WTC11 (cell line): ENCODE data around the gene POLDIP2. TPM values are rescaled to one million over a fixed set of nuclear protein-coding genes. Genes with fewer than 3 reads are reported as not detected.

Experiments
- ATAC-seq: fragments of 200-7000 bp; cut with Tn5 transposase; 2 replicates; pipeline ENCODE4 v1.10.0; 2021; ENCODE audit warnings: mild to moderate bottlenecking, moderate library complexity
- CTCF ChIA-PET: fragments of 300-600 bp; sonication (Branson Sonifier 250); formaldehyde crosslinking; loops from one replicate; lab custom pipeline; 2021; ENCODE audit warnings: antibody characterized with exemption; lab: Charles Lee
- POLR2A ChIA-PET: fragments of 350-600 bp; sonication (Branson Sonifier 250); formaldehyde crosslinking; loops from one replicate; lab custom pipeline; 2021; ENCODE audit warnings: antibody characterized with exemption; lab: Charles Lee
- DNase-seq: peaks from one replicate; pipeline ENCODE4 v3.0.0; 2021; ENCODE audit warnings: low spot score
- H3K27ac Mint-ChIP-seq: 2 replicates; pipeline ENCODE4 v1.8.0; 2021; ENCODE audit warnings: mixed read lengths
- H3K27me3 Mint-ChIP-seq: 2 replicates; pipeline ENCODE4 v1.8.0; 2021; ENCODE audit warnings: low read depth, mild to moderate bottlenecking, moderate library complexity, mixed read lengths
- H3K36me3 Mint-ChIP-seq: 2 replicates; pipeline ENCODE4 v1.8.0; 2021; ENCODE audit warnings: mixed read lengths
- H3K4me1 Mint-ChIP-seq: 2 replicates; pipeline ENCODE4 v1.8.0; 2022; ENCODE audit warnings: mixed read lengths
- H3K4me3 Mint-ChIP-seq: 2 replicates; pipeline ENCODE4 v1.8.0; 2021; ENCODE audit warnings: mild to moderate bottlenecking, moderate library complexity, mixed read lengths
- H3K9me3 Mint-ChIP-seq: 2 replicates; pipeline ENCODE4 v1.8.0; 2021; ENCODE audit warnings: mixed read lengths
- AFF4 ChIP-seq: sonication (generic); formaldehyde crosslinking; IDR thresholded peaks from 2 replicates; pipeline ENCODE4 v1.8.1; 2023; ENCODE audit warnings: mild to moderate bottlenecking, missing genetic modification reagents, borderline replicate concordance
- E2F1 ChIP-seq: sonication (generic); formaldehyde crosslinking; IDR thresholded peaks from 2 replicates; pipeline ENCODE4 v1.8.0; 2022; ENCODE audit warnings: mild to moderate bottlenecking, missing genetic modification reagents
- ESRRA ChIP-seq: sonication (generic); formaldehyde crosslinking; IDR thresholded peaks from 2 replicates; pipeline ENCODE4 v1.8.1; 2022; ENCODE audit warnings: mild to moderate bottlenecking, missing genetic modification reagents, borderline replicate concordance
- GABPB1 ChIP-seq: sonication (generic); formaldehyde crosslinking; IDR thresholded peaks from 2 replicates; pipeline ENCODE4 v1.8.1; 2023; ENCODE audit warnings: mild to moderate bottlenecking, missing genetic modification reagents
- GRHL2 ChIP-seq: fragments of 250-450 bp; sonication (Bioruptor Pico); IDR thresholded peaks from 2 replicates; pipeline ENCODE4 v1.8.0; 2022; ENCODE audit warnings: mild to moderate bottlenecking, moderate library complexity; ENCODE audit not compliant: insufficient replicate concordance, severe bottlenecking
- GTF2I ChIP-seq: fragments of 250-450 bp; sonication (Bioruptor Pico); conservative IDR thresholded peaks from 2 replicates; pipeline ENCODE4 v1.4.0; 2021; ENCODE audit warnings: mild to moderate bottlenecking
- HMGA2 ChIP-seq: fragments of 250-450 bp; sonication (Bioruptor Pico); IDR thresholded peaks from 2 replicates; pipeline ENCODE4 v1.4.0; 2021; ENCODE audit warnings: mild to moderate bottlenecking, moderate library complexity
- KAT7 ChIP-seq: sonication (generic); formaldehyde crosslinking; IDR thresholded peaks from 2 replicates; pipeline ENCODE4 v1.8.1; 2023; ENCODE audit warnings: missing genetic modification reagents, mild to moderate bottlenecking, borderline replicate concordance
- MYBL2 ChIP-seq: sonication (generic); formaldehyde crosslinking; IDR thresholded peaks from 2 replicates; pipeline ENCODE4 v1.8.1; 2023; ENCODE audit warnings: mild to moderate bottlenecking, moderate library complexity, missing genetic modification reagents
- NFATC4 ChIP-seq: fragments of 250-450 bp; sonication (Bioruptor Pico); IDR thresholded peaks from 2 replicates; pipeline ENCODE4 v1.9.0; 2021; ENCODE audit warnings: mild to moderate bottlenecking
- SMAD3 ChIP-seq: sonication (generic); formaldehyde crosslinking; IDR thresholded peaks from 2 replicates; pipeline ENCODE4 v1.8.0; 2022; ENCODE audit warnings: missing genetic modification reagents, mild to moderate bottlenecking, borderline replicate concordance
- SOX15 ChIP-seq: fragments of 250-450 bp; sonication (Bioruptor Pico); IDR thresholded peaks from 2 replicates; pipeline ENCODE4 v1.9.0; 2021; ENCODE audit warnings: mild to moderate bottlenecking
- SP1 ChIP-seq: sonication (generic); formaldehyde crosslinking; conservative IDR thresholded peaks from 2 replicates; pipeline ENCODE4 v1.8.1; 2022; ENCODE audit warnings: missing genetic modification reagents
- USF1 ChIP-seq: sonication (generic); formaldehyde crosslinking; IDR thresholded peaks from 2 replicates; pipeline ENCODE4 v1.8.0; 2022; ENCODE audit warnings: mild to moderate bottlenecking, missing genetic modification reagents
- USF2 ChIP-seq: sonication (generic); formaldehyde crosslinking; IDR thresholded peaks from 2 replicates; pipeline ENCODE4 v1.8.1; 2023; ENCODE audit warnings: mild to moderate bottlenecking, missing genetic modification reagents, moderate library complexity
- ZNF219 ChIP-seq: sonication (generic); formaldehyde crosslinking; IDR thresholded peaks from 2 replicates; pipeline ENCODE4 v1.8.0; 2023; ENCODE audit warnings: missing genetic modification reagents, mild to moderate bottlenecking, borderline replicate concordance
- ZNF263 ChIP-seq: sonication (generic); formaldehyde crosslinking; IDR thresholded peaks from 2 replicates; pipeline ENCODE4 v1.8.1; 2022; ENCODE audit warnings: low read depth, mild to moderate bottlenecking, moderate library complexity, missing genetic modification reagents
- ZNF281 ChIP-seq: sonication (generic); formaldehyde crosslinking; IDR thresholded peaks from 2 replicates; pipeline ENCODE4 v1.8.0; 2023; ENCODE audit warnings: mild to moderate bottlenecking, missing genetic modification reagents
- ZNF532 ChIP-seq: fragments of 250-450 bp; sonication (Bioruptor Pico); IDR thresholded peaks from 2 replicates; pipeline ENCODE4 v1.9.0; 2021; ENCODE audit warnings: mild to moderate bottlenecking, borderline replicate concordance
- ZSCAN18 ChIP-seq: fragments of 250-450 bp; sonication (Bioruptor Pico); IDR thresholded peaks from 2 replicates; pipeline ENCODE4 v2.1.2; 2022; ENCODE audit warnings: mild to moderate bottlenecking, moderate library complexity
- total RNA-seq: library from RNA; stranded (reverse); gene quantifications from 3 replicates; pipeline ENCODE4 v1.2.3, GENCODE V29; 2021

Gene POLDIP2
- total RNA-seq, 1 experiment from 2014 or later, result 85.4 TPM

- Mint-ChIP-seq H3K27ac (peak within 1 kb of the TSS; percentile 92), H3K36me3 (no peaks in the 10 kb centered on the region), H3K9me3 (no peaks in the 10 kb centered on the region), H3K27me3 (peaks cover 45% of the 10 kb centered on the region), H3K4me1 (peaks cover 21% of the 10 kb centered on the region), H3K4me3 (peak within 1 kb of the TSS; percentile 75)
- peak; percentile 93 for ATAC-seq
- DNase-seq, result peak; percentile 99
- ChIA-PET POLR2A (no interaction called here), CTCF (interaction anchor here (0.6 to 2.4 kb wide), 7 partner anchors 14 to 120 kb away, joined by 4 to 19 read pairs (median 6); partner anchors contain the start of genes IFT20, POLDIP2, SLC46A1 and TNFAIP1)
- peak; percentile 80 for TF ChIP-seq SP1 (CRISPR knock-in tag)
- TF ChIP-seq ZNF281 (CRISPR knock-in tag), result no peak
- no peak for TF ChIP-seq E2F1 (CRISPR knock-in tag)
- TF ChIP-seq MYBL2, result no peak
- 0 out of 2 replicates have a peak, but pooled peaks have one; percentile 9 for TF ChIP-seq KAT7 (CRISPR knock-in tag)
- TF ChIP-seq ZNF532, result no peak
- TF ChIP-seq NFATC4 (CRISPR knock-in tag), result no peak
- no peak for TF ChIP-seq HMGA2 (CRISPR knock-in tag)
- 0 out of 2 replicates have a peak, but pooled peaks have one; percentile 44 for TF ChIP-seq ZNF219 (CRISPR knock-in tag)
- TF ChIP-seq USF1 (CRISPR knock-in tag), result peak; percentile 96
- TF ChIP-seq SOX15 (CRISPR knock-in tag), result no peak
- TF ChIP-seq ZSCAN18 (CRISPR knock-in tag), result no peak
- TF ChIP-seq USF2, result peak; percentile 96
- TF ChIP-seq SMAD3, result no peak
- no peak for TF ChIP-seq GABPB1 (CRISPR knock-in tag)
- no peak for TF ChIP-seq ZNF263 (CRISPR knock-in tag)
- TF ChIP-seq AFF4 (CRISPR knock-in tag), result no peak
- no peak for TF ChIP-seq GTF2I (CRISPR knock-in tag)
- TF ChIP-seq GRHL2 (CRISPR knock-in tag), result no peak
- no peak for TF ChIP-seq ESRRA (CRISPR knock-in tag)
Observed at GRCh38 chr17:28371245-28372202, 14.2 kb upstream of the POLDIP2 start, which contains the start of gene SARM1. Gene SARM1 (plus strand): TSS chr17:28371694. CDS start chr17:28372033, 339 bp downstream.
